HEK293T (cell line): Measurements from ENCODE around the gene CBFA2T3.

ENCODE experiments used
- CTCF ChIA-PET: fragments of 350-600 bp; formaldehyde crosslinking; extraction: SDS; loops from one replicate; lab custom pipeline; 2021; ENCODE audit warnings: antibody characterized with exemption, inconsistent platforms; lab: Yijun Ruan, JAX
- POLR2A ChIA-PET: fragments of 350-600 bp; formaldehyde crosslinking; extraction: SDS; loops from one replicate; lab custom pipeline; 2020; ENCODE audit warnings: antibody characterized with exemption, inconsistent platforms; lab: Yijun Ruan, JAX
- DNase-seq: peaks from one replicate; pipeline ENCODE4 v3.0.0; 2012; ENCODE audit warnings: mixed read lengths; ENCODE audit errors: extremely low spot score
- ARNT ChIP-seq: fragments of 450-650 bp; IDR thresholded peaks from 2 replicates; pipeline ENCODE4 v1.6.1; 2017; ENCODE audit warnings: mild to moderate bottlenecking
- BHLHE40 ChIP-seq: fragments of 450-650 bp; IDR thresholded peaks from 2 replicates; pipeline ENCODE4 v1.6.1; 2016; ENCODE audit warnings: mild to moderate bottlenecking, moderate library complexity, borderline replicate concordance
- CTBP1 ChIP-seq: fragments of 450-650 bp; IDR thresholded peaks from 2 replicates; pipeline ENCODE4 v1.6.1; 2016; ENCODE audit warnings: borderline replicate concordance
- ELF4 ChIP-seq: fragments of 450-650 bp; IDR thresholded peaks from 2 replicates; pipeline ENCODE4 v1.6.1; 2017; ENCODE audit warnings: antibody characterized with exemption
- FOXA1 ChIP-seq: fragments of 450-650 bp; IDR thresholded peaks from 2 replicates; pipeline ENCODE4 v1.6.1; 2016; ENCODE audit warnings: mild to moderate bottlenecking
- FOXK2 ChIP-seq: fragments of 450-650 bp; IDR thresholded peaks from 2 replicates; pipeline ENCODE4 v1.6.1; 2016; ENCODE audit warnings: mild to moderate bottlenecking
- FOXM1 ChIP-seq: fragments of 450-650 bp; IDR thresholded peaks from 2 replicates; pipeline ENCODE4 v1.6.1; 2017; ENCODE audit warnings: mild to moderate bottlenecking, borderline replicate concordance
- HDGF ChIP-seq: fragments of 450-650 bp; IDR thresholded peaks from 2 replicates; pipeline ENCODE4 v1.6.1; 2017; ENCODE audit warnings: antibody characterized with exemption, borderline replicate concordance
- L3MBTL2 ChIP-seq: fragments of 450-650 bp; conservative IDR thresholded peaks from 2 replicates; pipeline ENCODE4 v1.6.1; 2016; ENCODE audit warnings: mild to moderate bottlenecking
- LEF1 ChIP-seq: fragments of 450-650 bp; IDR thresholded peaks from 2 replicates; pipeline ENCODE4 v1.6.1; 2017; ENCODE audit warnings: mild to moderate bottlenecking, borderline replicate concordance
- NFRKB ChIP-seq: fragments of 450-650 bp; IDR thresholded peaks from 2 replicates; pipeline ENCODE4 v1.6.1; 2016; ENCODE audit warnings: mild to moderate bottlenecking, moderate library complexity
- PKNOX1 ChIP-seq: fragments of 450-650 bp; IDR thresholded peaks from 2 replicates; pipeline ENCODE4 v1.6.1; 2016
- SP1 ChIP-seq: fragments of 450-650 bp; IDR thresholded peaks from 2 replicates; pipeline ENCODE4 v1.6.1; 2017
- SUZ12 ChIP-seq: fragments of 450-650 bp; IDR thresholded peaks from 2 replicates; pipeline ENCODE4 v1.6.1; 2016; ENCODE audit warnings: mild to moderate bottlenecking
- TARDBP ChIP-seq: fragments of 450-650 bp; IDR thresholded peaks from 2 replicates; pipeline ENCODE4 v1.6.1; 2016
- ZNF384 ChIP-seq: fragments of 450-650 bp; IDR thresholded peaks from 2 replicates; pipeline ENCODE4 v1.6.1; 2016

Gene CBFA2T3

DNA sequence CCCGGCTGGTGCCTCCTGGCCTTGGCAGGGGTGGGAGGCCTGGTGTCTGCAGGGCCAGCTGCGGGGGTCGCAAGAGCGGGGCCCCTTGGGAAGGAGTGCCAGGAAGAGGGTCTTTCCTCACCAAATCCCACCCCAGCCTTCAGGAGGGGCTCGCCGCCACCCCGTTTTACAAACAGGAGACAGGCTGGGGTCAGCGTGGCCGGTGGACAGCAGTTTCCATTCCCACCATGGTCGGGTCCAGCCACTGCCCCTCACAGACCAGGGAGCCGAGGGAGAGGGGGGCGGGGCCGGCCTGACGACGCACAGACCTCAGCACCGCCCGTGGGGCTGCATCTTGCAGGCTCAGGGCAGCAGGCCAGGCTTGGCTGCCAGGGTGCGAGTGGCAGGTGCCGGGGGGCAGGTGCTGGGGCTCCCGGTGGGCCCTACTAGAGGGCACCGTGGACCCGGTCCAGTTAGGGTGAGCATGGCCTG, 7.6 kb downstream of the CBFA2T3 start:
- POLR2A ChIA-PET, result no interaction called here
- CTCF ChIA-PET, result interaction anchor here (0.6 kb wide), 1 partner anchor 187 kb away, joined by 3 read pairs; no protein-coding TSS in a partner anchor
- TF ChIP-seq FOXA1 (no peak), ZNF384 (no peak), ARNT (no peak), SUZ12 (no peak), LEF1 (no peak), TARDBP (no peak), BHLHE40 (no peak), SP1 (no peak), L3MBTL2 (no peak), NFRKB (no peak), CTBP1 (no peak), PKNOX1 (no peak), ELF4 (no peak)
- DNase-seq, result no peak

DNA sequence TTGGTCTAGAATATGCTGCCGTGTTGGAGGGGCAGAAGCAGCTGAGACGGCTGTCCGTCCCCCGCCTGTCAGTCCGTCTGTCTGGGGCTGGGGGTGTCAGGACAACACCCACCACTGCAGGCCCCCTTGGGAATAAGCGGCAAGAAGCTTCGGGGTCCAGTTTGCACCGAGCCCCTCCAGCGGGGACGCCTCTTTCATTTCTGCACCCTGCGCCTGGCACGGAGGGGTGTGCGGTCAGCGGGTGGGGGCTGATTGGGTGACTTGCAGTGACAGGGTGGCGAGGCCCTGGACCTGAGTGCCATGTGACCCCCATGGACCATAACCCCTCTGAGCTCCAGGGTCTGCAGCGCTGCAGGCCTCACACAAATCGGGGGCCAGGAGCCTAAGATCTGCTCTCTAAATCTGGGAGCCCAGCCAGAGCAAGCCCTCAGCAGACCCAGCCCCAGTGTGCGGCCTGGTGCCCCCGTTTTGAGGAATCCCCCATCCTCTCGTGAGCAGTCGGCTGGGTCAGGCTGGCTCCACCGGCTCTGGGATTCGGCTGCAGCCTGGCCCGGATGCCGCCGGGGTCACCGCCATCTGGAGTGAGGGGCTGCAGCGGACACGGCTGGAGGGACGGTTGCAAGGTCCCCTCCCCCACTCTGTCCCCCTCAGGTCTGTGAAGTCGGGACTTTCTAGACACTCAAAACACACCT, 8.3 kb downstream of the CBFA2T3 start:
- ChIA-PET CTCF (interaction anchor here (0.6 kb wide), 1 partner anchor 187 kb away, joined by 3 read pairs; no protein-coding TSS in a partner anchor), POLR2A (no interaction called here)
- no peak for TF ChIP-seq L3MBTL2
- no peak for TF ChIP-seq FOXK2
- no peak for TF ChIP-seq ARNT
- no peak for TF ChIP-seq CTBP1
- no peak for TF ChIP-seq LEF1
- no peak for TF ChIP-seq FOXA1
- no peak for TF ChIP-seq PKNOX1
- no peak for TF ChIP-seq BHLHE40
- no peak for TF ChIP-seq SP1
- TF ChIP-seq TARDBP, result no peak
- TF ChIP-seq HDGF, result no peak
- TF ChIP-seq FOXM1, result no peak
- DNase-seq, result no peak

- TF ChIP-seq BHLHE40, result no peak
- TF ChIP-seq TARDBP, result no peak
- TF ChIP-seq ZNF384, result no peak
- TF ChIP-seq NFRKB, result no peak
- no peak for TF ChIP-seq CTBP1
- CTCF ChIA-PET, result no interaction called here
- POLR2A ChIA-PET, result no interaction called here
- no peak for DNase-seq
Measured at GRCh38 chr16:88967830-88968588, 9.0 kb downstream of the CBFA2T3 start.

DNA sequence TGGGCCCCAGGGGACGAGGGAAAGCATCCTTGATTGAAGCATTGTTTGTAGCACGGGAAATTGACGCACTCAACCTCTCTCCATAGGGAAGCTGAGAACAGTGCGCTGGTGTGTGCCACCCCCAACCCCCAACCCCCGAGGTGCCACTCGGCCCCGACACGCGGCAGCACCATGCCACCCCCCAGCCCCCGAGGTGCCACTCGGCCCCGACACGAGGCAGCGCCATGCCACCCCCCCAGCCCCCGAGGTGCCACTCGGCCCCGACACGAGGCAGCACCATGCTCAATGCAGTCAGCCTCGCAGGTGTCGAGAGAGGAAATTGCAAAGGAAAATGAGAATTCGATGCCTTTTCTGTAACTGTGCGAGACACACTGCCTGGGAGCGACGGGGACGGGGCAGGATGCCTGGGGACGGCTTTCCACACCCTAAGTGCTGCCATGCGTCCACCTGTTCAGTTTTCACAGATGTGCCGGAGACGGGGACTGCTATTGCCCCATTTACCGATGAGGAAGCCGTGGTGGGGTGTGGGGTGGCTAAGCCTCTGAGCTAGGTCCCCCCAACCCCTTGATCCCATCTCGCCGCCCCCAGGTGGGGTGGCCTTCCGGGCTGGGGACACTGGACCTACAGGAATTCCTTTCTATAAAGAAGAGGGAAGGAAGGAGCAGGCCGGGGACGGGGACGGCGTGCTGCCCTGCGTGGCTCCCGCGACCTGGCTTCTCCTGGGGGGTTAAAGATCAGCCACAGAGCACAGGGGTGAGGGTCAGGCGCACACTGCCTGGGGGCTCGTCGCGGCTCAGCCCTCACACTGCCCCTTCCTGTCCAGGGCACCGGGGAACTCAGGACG, 9.8 kb downstream of the CBFA2T3 start:
- CTCF ChIA-PET, result no interaction called here
- TF ChIP-seq LEF1 (no peak), FOXM1 (no peak), NFRKB (no peak), BHLHE40 (no peak)
- POLR2A ChIA-PET, result no interaction called here
- no peak for DNase-seq

- ChIA-PET CTCF (no interaction called here), POLR2A (no interaction called here)
- DNase-seq, result no peak
- no peak for TF ChIP-seq PKNOX1
- no peak for TF ChIP-seq HDGF
- no peak for TF ChIP-seq FOXA1
- TF ChIP-seq TARDBP, result no peak
- no peak for TF ChIP-seq ARNT
- no peak for TF ChIP-seq BHLHE40
- no peak for TF ChIP-seq ELF4
- no peak for TF ChIP-seq SP1
- no peak for TF ChIP-seq SUZ12
- TF ChIP-seq CTBP1, result no peak
Measured at GRCh38 chr16:88965826-88966480, 11.1 kb downstream of the CBFA2T3 start.
